ENCODE data around the gene ADAMTS20. TPM values are rescaled to one million over a fixed set of nuclear protein-coding genes. Genes with fewer than 3 reads are reported as not detected.

The ADAMTS20 gene
- total RNA-seq, 1 donor from 2014 or later, result not detected

DNA sequence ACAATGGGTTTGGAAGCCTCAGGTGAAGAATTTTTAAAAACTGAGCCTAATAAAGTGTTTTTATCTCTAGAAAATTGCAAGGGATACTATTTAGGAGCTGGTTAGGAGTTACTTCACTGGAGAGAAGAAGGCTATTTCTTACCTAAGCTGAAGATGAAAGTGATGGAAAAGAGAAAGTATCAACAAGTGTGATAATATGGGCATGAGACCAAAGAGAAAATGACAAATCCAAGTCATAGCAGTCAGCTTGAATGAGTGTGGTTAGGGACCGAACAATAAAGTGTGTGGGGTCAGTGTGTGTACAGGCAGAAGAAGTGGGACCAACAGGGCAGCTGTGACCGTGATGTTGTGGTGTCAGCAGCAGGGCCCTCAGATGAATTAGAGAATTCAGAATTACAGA, 24.2 kb upstream of the ADAMTS20 start:
- Histone ChIP-seq H3K4me1 (no peaks in the 10 kb centered on the region), H3K36me3 (no peaks in the 10 kb centered on the region), H3K9me3 (no peaks in the 10 kb centered on the region), H3K27ac (no peak overlapping the region), H3K27me3 (no peaks in the 10 kb centered on the region), H3K4me3 (no peak overlapping the region)
- DNase-seq (ENCODE audit: extremely low spot score in 2 of 2), result no peak
- intact Hi-C loops (cut with DNase I), result no loop called here
- TF ChIP-seq POLR2A (IDR thresholded peaks at IDR 0.05) (no peak), POLR2AphosphoS5 (IDR thresholded peaks at IDR 0.05; ENCODE audit: insufficient read depth in 1 of 2, low read depth in 1 of 2) (no peak)
- TF ChIP-seq, protein P1, sequence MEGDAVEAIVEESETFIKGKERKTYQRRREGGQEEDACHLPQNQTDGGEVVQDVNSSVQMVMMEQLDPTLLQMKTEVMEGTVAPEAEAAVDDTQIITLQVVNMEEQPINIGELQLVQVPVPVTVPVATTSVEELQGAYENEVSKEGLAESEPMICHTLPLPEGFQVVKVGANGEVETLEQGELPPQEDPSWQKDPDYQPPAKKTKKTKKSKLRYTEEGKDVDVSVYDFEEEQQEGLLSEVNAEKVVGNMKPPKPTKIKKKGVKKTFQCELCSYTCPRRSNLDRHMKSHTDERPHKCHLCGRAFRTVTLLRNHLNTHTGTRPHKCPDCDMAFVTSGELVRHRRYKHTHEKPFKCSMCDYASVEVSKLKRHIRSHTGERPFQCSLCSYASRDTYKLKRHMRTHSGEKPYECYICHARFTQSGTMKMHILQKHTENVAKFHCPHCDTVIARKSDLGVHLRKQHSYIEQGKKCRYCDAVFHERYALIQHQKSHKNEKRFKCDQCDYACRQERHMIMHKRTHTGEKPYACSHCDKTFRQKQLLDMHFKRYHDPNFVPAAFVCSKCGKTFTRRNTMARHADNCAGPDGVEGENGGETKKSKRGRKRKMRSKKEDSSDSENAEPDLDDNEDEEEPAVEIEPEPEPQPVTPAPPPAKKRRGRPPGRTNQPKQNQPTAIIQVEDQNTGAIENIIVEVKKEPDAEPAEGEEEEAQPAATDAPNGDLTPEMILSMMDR (IDR thresholded peaks at IDR 0.05), result no peak

- H3K4me3 ChIP-seq, result no peak overlapping the region
- H3K9me3 ChIP-seq, result no peaks in the 10 kb centered on the region
- no peaks in the 10 kb centered on the region for H3K27me3 ChIP-seq
- no peak overlapping the region for H3K27ac ChIP-seq
- DNase-seq (ENCODE audit: extremely low spot score in 2 of 2), result no peak
- no peaks in the 10 kb centered on the region for H3K36me3 ChIP-seq
- no peaks in the 10 kb centered on the region for H3K4me1 ChIP-seq
- intact Hi-C loops (cut with DNase I), result no loop called here
- TF ChIP-seq, protein P1 (IDR thresholded peaks at IDR 0.05), result no peak
- TF ChIP-seq POLR2A (IDR thresholded peaks at IDR 0.05), result no peak
- TF ChIP-seq POLR2AphosphoS5 (IDR thresholded peaks at IDR 0.05; ENCODE audit: insufficient read depth in 1 of 2, low read depth in 1 of 2), result no peak
Measured at GRCh38 chr12:43571885-43572284, 19.9 kb upstream of the ADAMTS20 start.

DNA sequence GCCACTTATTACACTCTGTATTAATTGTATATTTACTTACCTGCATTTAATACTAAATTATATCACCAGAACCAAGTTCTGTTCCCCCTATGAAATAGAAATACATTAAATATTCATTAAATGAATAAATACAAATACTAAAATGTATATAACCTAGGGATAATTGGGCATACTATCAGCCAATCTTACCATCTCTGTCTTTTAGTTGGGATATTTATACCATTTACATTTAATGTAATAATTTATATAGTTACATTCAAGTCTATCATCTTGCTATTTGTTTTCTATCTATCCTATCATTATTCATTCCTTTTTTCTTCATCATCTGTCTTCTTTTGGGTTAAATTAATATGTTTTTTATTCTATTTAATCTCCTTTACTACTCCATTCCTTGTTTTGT, 4.1 kb upstream of the ADAMTS20 start:
- peaks cover 7% of the 10 kb centered on the region for H3K4me1 ChIP-seq
- no peaks in the 10 kb centered on the region for H3K36me3 ChIP-seq
- DNase-seq (ENCODE audit: extremely low spot score in 2 of 2), result no peak
- TF ChIP-seq POLR2A (IDR thresholded peaks at IDR 0.05) (no peak), POLR2AphosphoS5 (IDR thresholded peaks at IDR 0.05; ENCODE audit: insufficient read depth in 1 of 2, low read depth in 1 of 2) (no peak)
- TF ChIP-seq, protein P1 (IDR thresholded peaks at IDR 0.05), result no peak
- no peak overlapping the region for H3K4me3 ChIP-seq
- no peaks in the 10 kb centered on the region for H3K27me3 ChIP-seq
- no peak overlapping the region for H3K27ac ChIP-seq
- peaks cover 5% of the 10 kb centered on the region for H3K9me3 ChIP-seq
- intact Hi-C loops (cut with DNase I), result no loop called here

GRCh38 chr12:43551279-43551970, 578 bp downstream of the ADAMTS20 start:
- H3K27ac ChIP-seq, result no peak overlapping the region
- no peaks in the 10 kb centered on the region for H3K36me3 ChIP-seq
- H3K4me1 ChIP-seq, result peaks cover 7% of the 10 kb centered on the region
- no peaks in the 10 kb centered on the region for H3K27me3 ChIP-seq
- intact Hi-C loops (cut with DNase I), result no loop called here
- TF ChIP-seq POLR2AphosphoS5 (IDR thresholded peaks at IDR 0.05; ENCODE audit: insufficient read depth in 1 of 2, low read depth in 1 of 2) (no peak), POLR2A (IDR thresholded peaks at IDR 0.05) (no peak)
- TF ChIP-seq, protein P1 (IDR thresholded peaks at IDR 0.05), result no peak
- H3K4me3 ChIP-seq, result peak overlapping the region; percentile 3 to 7
- H3K9me3 ChIP-seq, result peaks cover 5% of the 10 kb centered on the region
- no peak for DNase-seq (ENCODE audit: extremely low spot score in 2 of 2)

DNA sequence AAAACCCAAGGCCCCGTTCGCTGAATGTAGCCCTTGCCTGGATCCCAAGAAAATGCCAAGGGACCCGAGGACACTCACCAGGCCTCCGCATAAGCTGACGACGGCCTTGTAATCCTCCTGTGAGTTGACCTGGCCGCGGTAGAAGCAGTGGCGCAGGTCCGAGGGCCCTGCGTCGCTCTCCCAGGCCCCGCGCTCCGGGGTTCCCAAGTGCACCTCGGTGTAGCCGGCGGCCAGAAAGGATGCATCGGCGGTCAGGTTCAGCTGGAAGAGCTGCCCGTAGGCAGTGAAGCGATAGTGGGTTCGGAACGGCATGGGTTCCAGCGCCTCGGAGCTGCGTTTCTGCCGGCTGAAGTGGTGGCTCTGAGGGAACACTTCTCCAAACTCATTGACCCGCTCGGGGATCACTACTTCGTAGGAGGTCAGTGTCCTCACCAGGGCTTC, 1.2 kb downstream of the ADAMTS20 start:
- DNase-seq (ENCODE audit: extremely low spot score in 2 of 2), result no peak
- Histone ChIP-seq H3K4me3 (no peak overlapping the region), H3K27me3 (no peaks in the 10 kb centered on the region), H3K27ac (no peak overlapping the region), H3K4me1 (peaks cover 7% of the 10 kb centered on the region), H3K36me3 (no peaks in the 10 kb centered on the region), H3K9me3 (peaks cover 4% of the 10 kb centered on the region)
- intact Hi-C loops (cut with DNase I), result no loop called here
- TF ChIP-seq POLR2A (IDR thresholded peaks at IDR 0.05) (no peak), POLR2AphosphoS5 (IDR thresholded peaks at IDR 0.05; ENCODE audit: insufficient read depth in 1 of 2, low read depth in 1 of 2) (no peak)
- TF ChIP-seq, protein P1 (IDR thresholded peaks at IDR 0.05), result no peak
